Smooth muscle cell (in vitro differentiated cells): ENCODE data around the gene VIT. TPM values are rescaled to one million over a fixed set of nuclear protein-coding genes. Genes with fewer than 3 reads are reported as not detected.

Source experiments
- DNase-seq: peaks from one replicate; lab custom pipeline; 2025; ENCODE audit not compliant: unreplicated experiment; lab: John Stamatoyannopoulos, UW
- H2AFZ ChIP-seq: fragments of 200-600 bp; sonication (generic); 2 replicates; pipeline ENCODE4 v1.6.0; 2016; ENCODE audit warnings: antibody characterized with exemption, low read depth, mild to moderate bottlenecking
- H3F3A ChIP-seq: fragments of 200-600 bp; sonication (generic); 2 replicates; pipeline ENCODE4 v1.6.0; 2017; ENCODE audit warnings: antibody characterized with exemption, low read depth
- H3K27ac ChIP-seq: fragments of 200-600 bp; sonication (generic); 2 replicates; pipeline ENCODE4 v1.5.1; 2016; ENCODE audit warnings: low read depth, mild to moderate bottlenecking
- H3K27me3 ChIP-seq: fragments of 200-600 bp; sonication (generic); 2 replicates; pipeline ENCODE4 v1.6.1; 2016; ENCODE audit warnings: low read depth, mild to moderate bottlenecking
- H3K36me3 ChIP-seq: fragments of 200-600 bp; sonication (generic); 2 replicates; pipeline ENCODE4 v1.5.1; 2016; ENCODE audit warnings: low read depth
- H3K4me1 ChIP-seq: fragments of 200-600 bp; sonication (generic); 2 replicates; pipeline ENCODE4 v1.5.1; 2016; ENCODE audit warnings: low read depth
- H3K4me2 ChIP-seq: fragments of 200-600 bp; sonication (generic); 2 replicates; pipeline ENCODE4 v1.6.0; 2016; ENCODE audit warnings: mild to moderate bottlenecking
- H3K4me3 ChIP-seq: fragments of 200-600 bp; sonication (generic); 2 replicates; pipeline ENCODE4 v1.5.1; 2016; ENCODE audit warnings: mild to moderate bottlenecking
- H3K79me2 ChIP-seq: fragments of 200-600 bp; sonication (generic); 2 replicates; pipeline ENCODE4 v1.6.0; 2016; ENCODE audit warnings: low read depth, mild to moderate bottlenecking
- H3K9ac ChIP-seq: fragments of 200-600 bp; sonication (generic); 2 replicates; pipeline ENCODE4 v1.6.0; 2016; ENCODE audit warnings: low read depth
- H3K9me3 ChIP-seq: fragments of 200-600 bp; sonication (generic); replicated peaks from 2 replicates; pipeline ENCODE4 v1.5.1; 2016; ENCODE audit warnings: low read depth
- H4K20me1 ChIP-seq: fragments of 200-600 bp; sonication (generic); 2 replicates; pipeline ENCODE4 v1.6.0; 2016; ENCODE audit warnings: low read depth
- WGBS: methylation state at CpG from one replicate; pipeline ENCODE4 v1.1.7; 2016; ENCODE audit warnings: low lambda C conversion rate; 5-methylcytosine and 5-hydroxymethylcytosine counted together
- polyA plus RNA-seq: library from polyadenylated mRNA; unstranded; fragments of >200 nt; fragmentation: Nextera tagmentation; extraction: Ambion mirVana; gene quantifications from 2 replicates; pipeline ENCODE4 v1.2.1, GENCODE V29; 2016
- total RNA-seq: library from RNA; depleted of rRNA; stranded (reverse); fragments of >200 nt; gene quantifications from 2 replicates; pipeline ENCODE4 v1.2.3, GENCODE V29; 2014
- TF ChIP-seq, protein P1 (sequence below): fragments of 200-600 bp; sonication (generic); IDR thresholded peaks from 2 replicates; pipeline ENCODE4 v1.5.1; 2017; ENCODE audit warnings: borderline replicate concordance, mild to moderate bottlenecking, antibody characterized with exemption; ENCODE audit not compliant: insufficient read depth, poor library complexity, severe bottlenecking

VIT gene
- total and polyA plus RNA-seq, 2 experiments from 2014 or later: 0.13 TPM; not detected in 1

GRCh38 chr2:36858551-36859365 lies 162.3 kb downstream of the VIT start:
- DNase-seq: no peak
- TF ChIP-seq, protein P1, sequence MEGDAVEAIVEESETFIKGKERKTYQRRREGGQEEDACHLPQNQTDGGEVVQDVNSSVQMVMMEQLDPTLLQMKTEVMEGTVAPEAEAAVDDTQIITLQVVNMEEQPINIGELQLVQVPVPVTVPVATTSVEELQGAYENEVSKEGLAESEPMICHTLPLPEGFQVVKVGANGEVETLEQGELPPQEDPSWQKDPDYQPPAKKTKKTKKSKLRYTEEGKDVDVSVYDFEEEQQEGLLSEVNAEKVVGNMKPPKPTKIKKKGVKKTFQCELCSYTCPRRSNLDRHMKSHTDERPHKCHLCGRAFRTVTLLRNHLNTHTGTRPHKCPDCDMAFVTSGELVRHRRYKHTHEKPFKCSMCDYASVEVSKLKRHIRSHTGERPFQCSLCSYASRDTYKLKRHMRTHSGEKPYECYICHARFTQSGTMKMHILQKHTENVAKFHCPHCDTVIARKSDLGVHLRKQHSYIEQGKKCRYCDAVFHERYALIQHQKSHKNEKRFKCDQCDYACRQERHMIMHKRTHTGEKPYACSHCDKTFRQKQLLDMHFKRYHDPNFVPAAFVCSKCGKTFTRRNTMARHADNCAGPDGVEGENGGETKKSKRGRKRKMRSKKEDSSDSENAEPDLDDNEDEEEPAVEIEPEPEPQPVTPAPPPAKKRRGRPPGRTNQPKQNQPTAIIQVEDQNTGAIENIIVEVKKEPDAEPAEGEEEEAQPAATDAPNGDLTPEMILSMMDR: no peak
- Histone ChIP-seq H3K27me3 (no peaks in the 10 kb centered on the region), H3K79me2 (no peaks in the 10 kb centered on the region), H3K4me3 (no peak overlapping the region), H3K36me3 (no peaks in the 10 kb centered on the region), H3K4me1 (peaks cover 4% of the 10 kb centered on the region), H3K9ac (no peak overlapping the region), H3K9me3 (no peaks in the 10 kb centered on the region), H3F3A (no peaks in the 10 kb centered on the region), H3K27ac (peak overlapping the region; percentile 54), H4K20me1 (no peaks in the 10 kb centered on the region), H3K4me2 (no peak overlapping the region), H2AFZ (no peak overlapping the region)

DNA sequence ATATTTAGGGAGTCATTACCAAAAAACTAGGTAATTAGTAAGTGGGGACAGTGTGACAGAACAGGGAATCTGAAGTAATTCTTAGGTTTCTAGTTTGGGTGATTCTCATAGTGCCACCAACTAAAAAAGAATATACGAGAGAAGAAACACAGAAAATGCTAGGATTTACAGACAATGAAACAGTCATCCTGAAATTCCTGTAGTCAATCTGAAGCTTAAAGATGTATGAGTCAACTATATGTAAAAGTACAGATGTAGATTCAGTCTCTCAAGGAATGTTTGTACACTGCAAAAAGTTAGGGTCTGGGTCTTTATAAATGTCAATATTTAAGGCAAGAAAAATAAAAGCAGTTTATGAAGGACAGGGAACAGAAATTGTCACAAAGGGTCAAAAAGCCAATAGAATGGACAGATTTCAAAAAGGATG lies 162.9 kb downstream of the VIT start:
- WGBS: 48% methylated on average over 1 of the region's 1 CpG
- no peak overlapping the region for H3K4me2 ChIP-seq
- no peaks in the 10 kb centered on the region for H3F3A ChIP-seq
- H3K9me3 ChIP-seq: no peaks in the 10 kb centered on the region
- H2AFZ ChIP-seq: no peak overlapping the region
- H3K9ac ChIP-seq: no peak overlapping the region
- TF ChIP-seq, protein P1: no peak
- H3K27me3 ChIP-seq: no peaks in the 10 kb centered on the region
- no peak for DNase-seq
- no peaks in the 10 kb centered on the region for H4K20me1 ChIP-seq
- no peaks in the 10 kb centered on the region for H3K36me3 ChIP-seq
- no peak overlapping the region for H3K4me3 ChIP-seq
- no peaks in the 10 kb centered on the region for H3K79me2 ChIP-seq
- peaks cover 4% of the 10 kb centered on the region for H3K4me1 ChIP-seq
- H3K27ac ChIP-seq: peak overlapping the region; percentile 54

DNA sequence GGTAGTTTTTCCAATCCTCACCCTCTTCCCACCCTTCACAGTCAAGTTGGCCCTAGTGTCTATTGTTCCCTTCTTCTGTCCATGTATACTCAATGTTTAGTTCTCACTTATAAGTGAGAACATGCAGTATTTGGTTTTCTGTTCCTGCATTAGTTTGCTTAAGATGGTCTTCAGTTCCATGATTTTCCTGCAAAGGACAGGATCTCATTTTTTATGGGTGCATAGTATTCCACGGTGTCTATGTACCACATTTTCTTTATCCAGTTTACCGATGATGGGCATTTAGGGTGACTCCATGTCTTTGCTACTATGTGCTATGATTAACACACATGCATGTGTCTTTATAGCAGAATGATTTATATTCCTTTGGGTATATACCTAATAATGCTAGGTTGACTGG lies 165.4 kb downstream of the VIT start:
- Histone ChIP-seq H3K9me3 (no peaks in the 10 kb centered on the region), H4K20me1 (no peaks in the 10 kb centered on the region), H3K36me3 (peaks cover 5% of the 10 kb centered on the region), H2AFZ (no peak overlapping the region), H3F3A (no peaks in the 10 kb centered on the region), H3K4me3 (no peak overlapping the region), H3K27me3 (no peaks in the 10 kb centered on the region), H3K27ac (no peak overlapping the region), H3K79me2 (no peaks in the 10 kb centered on the region), H3K4me1 (peaks cover 4% of the 10 kb centered on the region), H3K4me2 (no peak overlapping the region), H3K9ac (no peak overlapping the region)
- WGBS: 100% methylated on average over 2 of the region's 2 CpGs
- DNase-seq: no peak
- TF ChIP-seq, protein P1: no peak

Other genes starting within 250 kb of the VIT start
- 69.0 and 70.9 TPM in 2 replicates for gene FEZ2, start 98.5 kb upstream of the VIT start, total RNA-seq
- 17.7 and 23.2 TPM in 2 replicates for gene FEZ2, start 98.5 kb upstream of the VIT start, polyA plus RNA-seq